T-helper 2 cell treated with Interferon-gamma antibody and Interleukin-4, amounts not matched to agents 5 μg/mL and 100 μg/mL, for 36 hours (primary cell): Measurements from ENCODE around the gene OR2AE1.

ENCODE experiments used
- DNase-seq: peaks from one replicate; pipeline ENCODE4 v3.0.0; 2021; ENCODE audit warnings: low spot score
- H3K27ac Mint-ChIP-seq: one replicate; pipeline ENCODE4 v1.8.0; 2021; ENCODE audit warnings: mild to moderate bottlenecking, mixed read lengths
- H3K27me3 Mint-ChIP-seq: one replicate; pipeline ENCODE4 v1.8.0; 2021; ENCODE audit warnings: low read depth, mixed read lengths
- H3K36me3 Mint-ChIP-seq: one replicate; pipeline ENCODE4 v1.8.0; 2021; ENCODE audit warnings: low read depth, mixed read lengths
- H3K4me1 Mint-ChIP-seq: one replicate; pipeline ENCODE4 v1.8.0; 2021; ENCODE audit warnings: low read depth, mixed read lengths
- H3K4me3 Mint-ChIP-seq: one replicate; pipeline ENCODE4 v1.8.0; 2022; ENCODE audit warnings: mild to moderate bottlenecking, moderate library complexity, mixed read lengths
- H3K9me3 Mint-ChIP-seq: one replicate; pipeline ENCODE4 v1.8.0; 2021; ENCODE audit warnings: mixed read lengths

Gene OR2AE1

DNA sequence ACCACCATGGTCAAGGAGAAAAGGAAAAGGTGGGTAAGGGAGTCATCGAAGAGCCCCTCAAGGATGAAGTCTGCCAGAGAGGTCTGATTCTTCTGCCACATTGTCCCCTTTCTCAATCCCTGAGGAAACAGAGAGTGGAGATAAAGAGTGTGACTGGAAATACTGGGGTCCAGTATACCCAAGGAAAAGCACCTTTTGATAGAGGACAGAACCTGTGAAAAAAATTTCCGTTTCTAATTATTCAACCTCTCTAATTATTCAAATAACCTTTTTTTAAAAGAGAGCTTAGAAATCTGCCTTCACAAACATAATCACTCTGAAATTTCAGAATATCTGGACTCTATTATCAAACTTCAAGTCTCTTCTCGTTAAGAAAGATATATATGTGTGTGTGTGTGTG is at the start of gene OR2AE1:
Gene OR2AE1, minus strand, starts transcription at position 101 of the 400 bp plus-strand sequence. Its CDS starts 0 bp downstream, at position 101.
- peaks cover 2% of the 10 kb centered on the region for H3K4me1 Mint-ChIP-seq
- no peaks in the 10 kb centered on the region for H3K36me3 Mint-ChIP-seq
- no peaks in the 10 kb centered on the region for H3K9me3 Mint-ChIP-seq
- H3K27ac Mint-ChIP-seq, result no peak within 1 kb of the TSS
- DNase-seq, result no peak
- H3K4me3 Mint-ChIP-seq, result no peak within 1 kb of the TSS
- H3K27me3 Mint-ChIP-seq, result no peaks in the 10 kb centered on the region

DNA sequence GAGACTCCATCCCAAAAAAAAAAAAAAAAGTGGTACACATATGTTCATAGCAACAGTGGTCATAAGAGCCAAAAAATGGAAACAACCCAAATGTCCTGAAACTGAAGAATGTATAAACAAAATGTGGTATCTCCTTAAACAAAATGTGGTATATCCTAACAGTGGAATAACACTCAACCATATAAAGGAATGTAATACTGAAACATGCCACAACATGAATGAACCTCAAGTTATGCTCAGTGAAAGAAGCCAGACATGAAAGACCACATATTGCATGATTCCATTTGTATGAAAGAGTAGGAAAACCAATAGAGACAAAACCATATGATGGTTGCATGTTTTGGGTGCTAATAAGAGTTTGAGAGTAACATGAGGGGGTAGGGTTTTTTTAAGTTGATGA is 49.5 kb upstream of the OR2AE1 start:
- no peak for DNase-seq
- H3K36me3 Mint-ChIP-seq, result peaks cover 4% of the 10 kb centered on the region
- H3K27me3 Mint-ChIP-seq, result peaks cover 28% of the 10 kb centered on the region
- no peak overlapping the region for H3K4me3 Mint-ChIP-seq
- no peak overlapping the region for H3K27ac Mint-ChIP-seq
- H3K4me1 Mint-ChIP-seq, result peaks cover 26% of the 10 kb centered on the region
- H3K9me3 Mint-ChIP-seq, result no peaks in the 10 kb centered on the region

DNA sequence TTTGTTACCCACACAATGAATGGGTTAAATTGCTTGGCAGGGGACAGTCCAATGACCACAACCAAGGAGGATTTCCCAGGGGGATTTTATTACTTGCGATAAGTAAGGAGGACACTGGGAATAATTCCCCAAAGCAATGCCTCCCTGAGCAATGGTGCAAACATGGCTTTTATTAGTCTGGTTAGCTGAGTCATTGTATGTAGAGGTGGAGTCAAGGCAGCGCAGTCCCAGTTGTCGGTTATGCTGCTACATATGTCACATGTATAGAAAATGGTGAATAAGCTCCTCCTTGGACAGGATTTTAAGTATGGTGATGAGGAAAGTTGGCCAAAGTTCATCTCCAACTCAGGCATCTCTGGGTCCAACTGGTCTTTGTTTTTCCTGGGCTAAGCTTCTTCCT is 46.4 kb upstream of the OR2AE1 start:
- Mint-ChIP-seq H3K4me3 (no peak overlapping the region), H3K27me3 (peaks cover 24% of the 10 kb centered on the region), H3K9me3 (no peaks in the 10 kb centered on the region), H3K36me3 (peaks cover 13% of the 10 kb centered on the region), H3K27ac (no peak overlapping the region), H3K4me1 (peaks cover 8% of the 10 kb centered on the region)
- DNase-seq, result no peak

DNA sequence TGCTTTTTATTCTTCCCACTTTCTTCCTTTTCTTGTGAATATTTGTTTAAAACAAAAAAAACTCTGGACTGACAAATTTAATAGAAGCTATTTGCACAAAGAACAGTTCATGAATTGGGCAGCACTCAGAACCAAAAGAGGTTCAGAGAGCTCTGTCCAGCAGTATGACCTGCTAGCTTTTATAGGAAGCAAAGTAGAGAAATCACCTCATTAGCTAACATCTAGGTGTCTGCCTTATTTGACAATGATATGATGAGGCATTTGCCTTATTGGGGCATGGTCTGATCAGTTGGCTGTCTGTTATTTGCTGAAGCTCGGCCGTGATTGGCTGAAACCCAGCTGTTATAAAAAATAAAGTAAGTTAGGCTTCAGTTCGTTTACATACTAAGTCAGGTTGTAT is 43.3 kb upstream of the OR2AE1 start:
- Mint-ChIP-seq H3K27ac (peak overlapping the region; percentile 93), H3K4me1 (peaks cover 24% of the 10 kb centered on the region), H3K9me3 (no peaks in the 10 kb centered on the region), H3K36me3 (peaks cover 28% of the 10 kb centered on the region), H3K27me3 (peaks cover 4% of the 10 kb centered on the region), H3K4me3 (peak overlapping the region; percentile 97)
- DNase-seq, result no peak

DNA sequence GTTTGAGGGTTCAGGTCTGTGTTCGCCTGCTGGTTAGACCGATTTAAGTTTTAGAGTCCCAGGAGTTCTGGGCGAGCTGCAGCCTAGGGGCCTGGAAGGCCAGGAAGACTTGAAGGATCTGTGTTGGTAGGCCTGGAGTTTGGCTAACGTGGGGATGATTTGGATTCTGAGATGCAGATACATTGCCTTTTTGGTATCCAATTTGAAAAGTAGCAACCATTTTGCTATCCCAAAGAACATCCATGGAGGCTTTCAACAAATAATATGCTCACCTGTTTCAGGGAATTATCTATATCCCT is 42.9 kb upstream of the OR2AE1 start:
- Mint-ChIP-seq H3K9me3 (no peaks in the 10 kb centered on the region), H3K36me3 (peaks cover 28% of the 10 kb centered on the region), H3K4me3 (peak overlapping the region; percentile 97), H3K27ac (peak overlapping the region; percentile 93), H3K27me3 (peaks cover 2% of the 10 kb centered on the region), H3K4me1 (peaks cover 24% of the 10 kb centered on the region)
- DNase-seq, result no peak

GRCh38 chr7:99918959-99919813 is 42.4 kb upstream of the OR2AE1 start, which contains the start of gene TRIM4:
Gene TRIM4 (minus strand): TSS chr7:99919530. CDS start chr7:99919401, 129 bp downstream.
- peak; percentile 94 for DNase-seq
- Mint-ChIP-seq H3K27me3 (no peaks in the 10 kb centered on the region), H3K9me3 (no peaks in the 10 kb centered on the region), H3K27ac (peak within 1 kb of the TSS; percentile 93), H3K36me3 (peaks cover 28% of the 10 kb centered on the region), H3K4me1 (peaks cover 24% of the 10 kb centered on the region), H3K4me3 (peak within 1 kb of the TSS; percentile 97)

- Mint-ChIP-seq H3K27ac (no peak overlapping the region), H3K4me3 (no peak overlapping the region), H3K27me3 (no peaks in the 10 kb centered on the region), H3K4me1 (peaks cover 6% of the 10 kb centered on the region), H3K9me3 (no peaks in the 10 kb centered on the region), H3K36me3 (peaks cover 43% of the 10 kb centered on the region)
- DNase-seq, result no peak
Measured at GRCh38 chr7:99910976-99911375, 34.1 kb upstream of the OR2AE1 start.

DNA sequence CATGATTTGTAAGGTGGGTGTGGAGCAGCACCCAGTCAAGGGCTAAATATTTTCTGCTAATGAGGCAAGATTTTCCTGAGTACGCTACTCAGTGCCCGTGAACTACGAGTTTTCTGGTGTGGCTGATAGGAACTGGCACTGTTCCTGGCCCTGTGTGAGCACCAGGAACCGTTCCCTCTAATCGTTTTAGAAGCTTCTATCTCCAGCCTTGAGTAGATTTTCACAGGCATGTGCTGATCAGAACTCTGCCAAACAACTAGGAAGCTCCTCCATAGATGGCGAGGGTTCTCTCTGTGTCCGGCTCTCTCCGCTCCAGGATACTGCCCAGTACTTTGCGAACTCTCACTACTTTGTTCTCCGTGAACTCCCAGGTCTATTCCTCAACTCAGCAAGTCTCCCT is 24.7 kb upstream of the OR2AE1 start:
- H3K27ac Mint-ChIP-seq, result no peak overlapping the region
- DNase-seq, result no peak
- H3K4me1 Mint-ChIP-seq, result peaks cover 8% of the 10 kb centered on the region
- H3K27me3 Mint-ChIP-seq, result no peaks in the 10 kb centered on the region
- no peaks in the 10 kb centered on the region for H3K9me3 Mint-ChIP-seq
- H3K4me3 Mint-ChIP-seq, result no peak overlapping the region
- H3K36me3 Mint-ChIP-seq, result peaks cover 57% of the 10 kb centered on the region

GRCh38 chr7:99899830-99900519 is 23.1 kb upstream of the OR2AE1 start:
- Mint-ChIP-seq H3K9me3 (no peaks in the 10 kb centered on the region), H3K4me1 (peaks cover 8% of the 10 kb centered on the region), H3K36me3 (peaks cover 51% of the 10 kb centered on the region), H3K27ac (no peak overlapping the region), H3K4me3 (no peak overlapping the region), H3K27me3 (no peaks in the 10 kb centered on the region)
- DNase-seq, result no peak

DNA sequence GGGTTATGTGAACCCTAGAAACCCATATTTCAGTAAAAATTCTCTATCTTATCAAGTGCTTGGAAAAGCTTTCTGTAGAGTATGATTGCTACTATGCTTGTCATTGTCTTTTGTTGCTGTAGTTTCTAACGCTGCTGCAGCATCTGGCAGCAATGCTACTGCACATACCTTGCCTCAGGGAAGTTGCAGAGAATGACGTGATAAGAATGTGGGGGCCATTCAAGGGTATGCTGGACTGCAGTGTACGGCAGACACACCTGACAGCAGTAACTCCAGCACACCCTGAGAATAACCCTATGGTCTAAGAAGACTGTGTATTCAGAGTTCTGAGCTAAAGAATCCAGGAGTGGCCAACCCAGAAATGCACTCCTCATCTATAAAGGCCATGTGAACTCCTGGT is 22.0 kb upstream of the OR2AE1 start:
- Mint-ChIP-seq H3K36me3 (peaks cover 47% of the 10 kb centered on the region), H3K27ac (no peak overlapping the region), H3K9me3 (no peaks in the 10 kb centered on the region)

GRCh38 chr7:99898023-99898357 is 21.2 kb upstream of the OR2AE1 start:
- H3K27me3 Mint-ChIP-seq, result no peaks in the 10 kb centered on the region
- H3K9me3 Mint-ChIP-seq, result no peaks in the 10 kb centered on the region
- H3K27ac Mint-ChIP-seq, result no peak overlapping the region
- peaks cover 7% of the 10 kb centered on the region for H3K4me1 Mint-ChIP-seq
- DNase-seq, result no peak
- H3K4me3 Mint-ChIP-seq, result no peak overlapping the region
- peaks cover 43% of the 10 kb centered on the region for H3K36me3 Mint-ChIP-seq

More for the DNA sequence above, 22.0 kb upstream of the OR2AE1 start:
- H3K4me1 Mint-ChIP-seq, result peaks cover 7% of the 10 kb centered on the region
- no peak for DNase-seq
- no peaks in the 10 kb centered on the region for H3K27me3 Mint-ChIP-seq
- H3K4me3 Mint-ChIP-seq, result no peak overlapping the region

DNA sequence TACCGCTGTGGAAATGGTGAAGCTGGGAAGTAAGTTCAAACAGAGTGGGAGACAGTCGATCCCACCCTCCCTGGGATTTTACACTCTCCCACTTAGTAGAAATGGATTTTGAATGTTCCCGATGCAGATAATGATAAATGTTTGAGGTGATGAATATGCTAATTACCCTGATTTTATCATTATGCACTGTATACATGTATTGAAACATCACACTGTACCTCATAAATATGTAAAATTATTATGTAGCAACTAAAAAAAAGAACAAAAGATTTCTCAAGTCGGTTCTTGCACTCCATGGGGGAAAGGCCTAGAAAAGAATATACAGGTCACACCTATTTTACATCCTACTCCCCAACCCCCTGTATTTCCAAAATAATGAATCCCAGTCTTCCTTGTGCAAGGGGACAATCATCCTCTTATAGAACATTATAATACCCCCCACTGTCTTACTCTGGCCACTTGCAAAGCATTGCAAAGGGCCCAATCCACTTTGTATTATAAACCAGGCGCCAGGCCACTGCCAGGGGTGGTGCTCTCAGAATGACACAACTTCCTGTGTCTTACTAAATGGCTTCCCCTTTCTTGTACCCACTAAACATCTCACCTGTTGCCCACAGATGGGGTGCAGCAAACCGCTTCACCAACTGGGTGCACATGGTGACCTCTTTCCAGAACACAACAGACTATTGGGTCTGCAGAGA is 20.6 kb upstream of the OR2AE1 start:
- DNase-seq, result no peak
- peaks cover 43% of the 10 kb centered on the region for H3K36me3 Mint-ChIP-seq
- H3K4me1 Mint-ChIP-seq, result peaks cover 7% of the 10 kb centered on the region
- no peaks in the 10 kb centered on the region for H3K9me3 Mint-ChIP-seq
- H3K27ac Mint-ChIP-seq, result no peak overlapping the region
- no peaks in the 10 kb centered on the region for H3K27me3 Mint-ChIP-seq
- no peak overlapping the region for H3K4me3 Mint-ChIP-seq

GRCh38 chr7:99894738-99895137 is 17.9 kb upstream of the OR2AE1 start:
- Mint-ChIP-seq H3K4me3 (no peak overlapping the region), H3K9me3 (peaks cover 7% of the 10 kb centered on the region), H3K36me3 (peaks cover 46% of the 10 kb centered on the region), H3K27me3 (no peaks in the 10 kb centered on the region), H3K27ac (no peak overlapping the region), H3K4me1 (peaks cover 7% of the 10 kb centered on the region)
- DNase-seq, result no peak

GRCh38 chr7:99893280-99893679 is 16.4 kb upstream of the OR2AE1 start:
- H3K27ac Mint-ChIP-seq, result no peak overlapping the region
- H3K27me3 Mint-ChIP-seq, result no peaks in the 10 kb centered on the region
- peaks cover 48% of the 10 kb centered on the region for H3K36me3 Mint-ChIP-seq
- no peak for DNase-seq
- H3K9me3 Mint-ChIP-seq, result peaks cover 10% of the 10 kb centered on the region
- no peak overlapping the region for H3K4me3 Mint-ChIP-seq
- peaks cover 6% of the 10 kb centered on the region for H3K4me1 Mint-ChIP-seq
